Measurements from ENCODE around the gene DGKD.
"Not testable (repeated sequence)": the region's sequence is repeated elsewhere in the genome, so short reads cannot be mapped to it uniquely, and the experiment has no call there.

DGKD gene, protein sequence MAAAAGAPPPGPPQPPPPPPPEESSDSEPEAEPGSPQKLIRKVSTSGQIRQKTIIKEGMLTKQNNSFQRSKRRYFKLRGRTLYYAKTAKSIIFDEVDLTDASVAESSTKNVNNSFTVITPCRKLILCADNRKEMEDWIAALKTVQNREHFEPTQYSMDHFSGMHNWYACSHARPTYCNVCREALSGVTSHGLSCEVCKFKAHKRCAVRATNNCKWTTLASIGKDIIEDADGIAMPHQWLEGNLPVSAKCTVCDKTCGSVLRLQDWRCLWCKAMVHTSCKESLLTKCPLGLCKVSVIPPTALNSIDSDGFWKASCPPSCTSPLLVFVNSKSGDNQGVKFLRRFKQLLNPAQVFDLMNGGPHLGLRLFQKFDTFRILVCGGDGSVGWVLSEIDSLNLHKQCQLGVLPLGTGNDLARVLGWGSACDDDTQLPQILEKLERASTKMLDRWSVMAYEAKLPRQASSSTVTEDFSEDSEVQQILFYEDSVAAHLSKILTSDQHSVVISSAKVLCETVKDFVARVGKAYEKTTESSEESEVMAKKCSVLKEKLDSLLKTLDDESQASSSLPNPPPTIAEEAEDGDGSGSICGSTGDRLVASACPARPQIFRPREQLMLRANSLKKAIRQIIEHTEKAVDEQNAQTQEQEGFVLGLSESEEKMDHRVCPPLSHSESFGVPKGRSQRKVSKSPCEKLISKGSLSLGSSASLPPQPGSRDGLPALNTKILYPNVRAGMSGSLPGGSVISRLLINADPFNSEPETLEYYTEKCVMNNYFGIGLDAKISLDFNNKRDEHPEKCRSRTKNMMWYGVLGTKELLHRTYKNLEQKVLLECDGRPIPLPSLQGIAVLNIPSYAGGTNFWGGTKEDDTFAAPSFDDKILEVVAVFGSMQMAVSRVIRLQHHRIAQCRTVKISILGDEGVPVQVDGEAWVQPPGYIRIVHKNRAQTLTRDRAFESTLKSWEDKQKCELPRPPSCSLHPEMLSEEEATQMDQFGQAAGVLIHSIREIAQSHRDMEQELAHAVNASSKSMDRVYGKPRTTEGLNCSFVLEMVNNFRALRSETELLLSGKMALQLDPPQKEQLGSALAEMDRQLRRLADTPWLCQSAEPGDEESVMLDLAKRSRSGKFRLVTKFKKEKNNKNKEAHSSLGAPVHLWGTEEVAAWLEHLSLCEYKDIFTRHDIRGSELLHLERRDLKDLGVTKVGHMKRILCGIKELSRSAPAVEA

DNA sequence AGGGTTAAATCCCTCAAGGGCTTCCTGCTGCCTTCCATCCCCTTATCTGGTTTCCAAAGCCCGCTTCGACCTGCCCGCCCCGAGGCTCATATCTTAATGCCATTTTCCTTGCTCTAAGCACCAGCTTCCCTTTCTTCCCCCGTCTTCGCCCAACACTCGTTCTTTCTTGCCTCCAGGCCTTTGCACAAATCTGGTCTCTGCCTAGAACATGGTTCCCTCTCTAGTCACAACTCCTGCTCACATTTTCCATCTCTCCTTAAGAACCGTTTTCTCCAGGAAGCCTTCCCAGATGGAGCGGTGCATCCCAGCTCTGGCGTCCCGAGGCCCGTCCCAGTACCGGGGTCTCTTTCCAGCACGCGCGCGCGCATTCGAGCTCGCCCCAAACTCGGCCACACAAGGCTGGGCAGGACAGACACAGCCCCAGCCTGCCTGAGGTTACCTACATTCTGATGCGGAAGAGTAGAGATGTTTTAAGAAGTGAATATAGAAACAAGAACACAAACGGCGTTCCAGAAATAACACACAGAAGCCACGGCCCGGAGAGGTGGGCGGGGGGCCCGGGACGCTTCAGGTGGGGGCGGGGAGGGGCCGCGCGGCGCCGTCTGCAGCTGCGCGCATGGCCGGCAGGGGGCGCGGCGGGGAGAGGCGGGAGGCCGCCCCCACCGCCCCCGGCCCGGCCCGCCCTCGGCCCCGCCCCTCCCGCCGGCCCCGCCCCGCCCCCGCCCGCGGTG, at the start of gene DGKD:
Gene DGKD (plus strand): TSS at position 726 of the 731 bp plus-strand sequence. CDS start 25 bp downstream, outside the sequence.
- DNase-seq: peak; percentile 87

DNA sequence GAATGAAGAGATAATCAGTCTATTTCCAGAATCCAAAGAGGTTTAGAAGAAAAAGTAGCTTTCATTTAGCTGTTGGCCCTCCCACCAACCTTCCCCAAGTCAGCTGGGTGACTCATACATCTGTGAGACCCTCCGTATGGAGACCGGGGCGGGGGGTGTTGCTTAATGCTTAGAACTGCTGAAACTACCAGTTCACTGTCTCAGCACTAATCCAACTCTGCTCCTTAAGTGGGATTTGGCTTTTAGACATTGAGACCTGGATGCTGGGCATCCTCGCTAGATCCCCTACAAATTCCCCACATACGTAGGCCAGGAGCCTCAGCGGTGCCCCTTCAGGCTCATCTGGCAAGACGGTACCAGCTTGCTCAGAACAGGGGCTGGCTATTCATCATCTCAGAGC, 46.7 kb upstream of the DGKD start, which contains the start of gene SAG:
Gene SAG (plus strand): TSS at position 252 of the 400 bp plus-strand sequence. CDS start 1,374 bp downstream, outside the sequence.
- peak; percentile 85 for DNase-seq

DNA sequence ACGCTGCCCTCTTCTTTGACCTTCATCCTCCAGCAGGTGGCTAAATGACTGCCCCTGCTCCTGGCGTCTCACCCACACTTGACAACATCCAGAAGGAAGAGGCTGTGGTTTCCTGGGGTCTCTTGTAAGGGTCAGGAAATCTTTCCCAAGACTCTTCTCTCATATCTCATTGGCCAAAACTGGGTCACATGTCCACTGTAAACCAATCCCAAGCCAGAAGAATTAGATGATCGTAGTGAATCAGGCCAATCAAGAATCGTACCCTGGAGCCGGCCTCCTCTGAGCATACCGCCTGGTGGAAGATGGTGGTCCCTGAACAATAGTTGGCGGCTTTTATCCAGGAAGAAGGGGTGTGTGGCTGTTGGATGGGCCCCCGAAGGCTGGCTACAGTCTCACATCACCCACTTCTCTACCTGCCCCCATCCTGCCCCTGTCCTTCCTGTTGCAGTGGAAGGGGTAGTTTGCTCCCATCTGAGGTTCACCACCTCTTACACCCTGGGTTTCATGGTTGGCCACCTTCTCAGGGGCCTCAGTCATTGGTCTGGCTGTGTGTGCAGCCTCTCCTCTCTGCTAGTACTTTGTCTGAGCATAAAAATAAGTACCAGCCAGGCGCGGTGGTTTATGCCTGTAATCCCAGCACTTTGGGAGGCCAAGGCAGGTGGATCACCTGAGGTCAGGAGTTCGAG, 42.9 kb upstream of the DGKD start:
- no peak for DNase-seq

DNA sequence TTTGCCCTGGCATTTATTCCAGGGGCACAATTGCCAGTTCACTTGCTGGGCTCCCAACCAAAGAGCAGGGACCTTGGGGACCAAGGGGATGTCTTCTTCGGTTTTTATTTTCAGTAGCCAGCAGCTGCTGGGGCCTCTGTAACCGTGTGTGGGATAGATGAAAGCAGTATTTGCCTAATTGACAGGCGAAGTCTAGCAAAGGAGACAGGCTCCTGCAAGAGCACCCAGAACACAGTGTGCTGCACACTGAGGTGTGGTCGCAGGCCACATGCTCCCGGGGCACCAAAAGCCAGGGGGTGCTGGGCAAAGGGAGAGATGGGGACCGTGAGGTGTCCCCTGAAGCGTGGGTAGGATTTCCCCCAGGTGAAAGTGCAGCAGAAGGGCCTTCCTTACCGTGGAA, 41.4 kb upstream of the DGKD start:
- no peak for DNase-seq

- no peak for DNase-seq
These were observed 39.9 kb upstream of the DGKD start for GRCh38 chr2:233314180-233314925.

- DNase-seq: no peak
These were observed 36.9 kb upstream of the DGKD start for GRCh38 chr2:233317196-233317943.

DNA sequence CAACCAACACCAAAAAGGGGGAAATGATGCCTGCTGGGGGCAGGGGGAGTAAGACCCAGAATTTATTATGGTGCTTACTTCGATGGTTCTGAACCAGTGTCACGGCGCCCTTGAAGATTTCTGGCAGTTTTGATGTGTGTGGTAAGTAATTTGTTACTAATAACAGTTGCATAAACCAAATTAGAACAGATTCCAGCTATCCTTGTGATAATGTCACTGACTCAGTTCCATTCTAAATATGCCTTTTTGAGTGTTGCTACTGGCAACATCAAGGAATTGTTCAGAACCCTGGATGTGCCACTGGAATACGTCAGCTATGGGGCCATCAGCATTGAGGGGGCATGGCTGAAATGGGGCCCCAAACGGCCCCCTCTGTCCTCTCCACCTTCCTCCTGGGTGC, 35.0 kb upstream of the DGKD start:
- DNase-seq: no peak

GRCh38 chr2:233320470-233320869, 33.8 kb upstream of the DGKD start:
- no peak for DNase-seq

GRCh38 chr2:233321166-233321565, 33.1 kb upstream of the DGKD start:
- DNase-seq: no peak

- peak; percentile 17 for DNase-seq
These were observed 30.4 kb upstream of the DGKD start for GRCh38 chr2:233323851-233324250.

DNA sequence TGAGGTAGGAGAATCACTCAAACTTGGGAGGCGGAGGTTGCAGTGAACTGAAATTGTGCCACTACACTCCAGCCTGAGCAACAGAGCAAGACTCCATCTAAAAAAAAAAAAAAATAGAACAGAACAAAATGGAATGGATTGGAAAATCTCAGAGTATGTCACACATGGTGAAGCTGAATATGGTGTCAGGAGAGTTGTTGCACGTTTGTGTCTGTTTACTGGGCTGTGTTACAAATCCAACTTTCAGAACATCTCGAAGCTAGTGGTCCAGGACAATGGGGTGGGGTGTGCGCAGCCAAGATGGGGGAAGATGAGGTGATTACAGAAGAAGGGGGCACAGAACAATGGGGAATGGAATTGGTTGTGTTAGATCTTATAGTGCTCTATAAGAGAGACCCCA, 29.0 kb upstream of the DGKD start:
- DNase-seq: no peak

DNA sequence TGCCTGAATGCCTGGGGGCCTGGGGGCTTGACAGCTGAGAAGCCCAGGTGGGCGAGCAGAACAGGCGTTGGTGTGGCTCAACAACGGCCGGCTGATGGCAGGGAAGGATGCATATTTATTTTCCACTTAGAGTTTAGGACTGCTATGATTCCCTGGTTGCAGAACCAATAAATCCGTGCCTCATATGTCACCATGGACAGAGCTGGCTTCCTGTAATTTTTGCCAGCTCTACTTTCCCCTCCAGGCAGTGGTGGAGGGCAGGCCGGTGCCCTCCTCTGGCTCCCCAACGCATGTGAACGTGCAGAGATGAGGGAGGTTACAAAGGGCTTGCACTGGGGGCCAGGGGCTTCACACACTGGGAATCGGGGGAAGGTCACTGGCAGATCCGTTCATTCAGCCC, 28.5 kb upstream of the DGKD start:
- DNase-seq: no peak

DNA sequence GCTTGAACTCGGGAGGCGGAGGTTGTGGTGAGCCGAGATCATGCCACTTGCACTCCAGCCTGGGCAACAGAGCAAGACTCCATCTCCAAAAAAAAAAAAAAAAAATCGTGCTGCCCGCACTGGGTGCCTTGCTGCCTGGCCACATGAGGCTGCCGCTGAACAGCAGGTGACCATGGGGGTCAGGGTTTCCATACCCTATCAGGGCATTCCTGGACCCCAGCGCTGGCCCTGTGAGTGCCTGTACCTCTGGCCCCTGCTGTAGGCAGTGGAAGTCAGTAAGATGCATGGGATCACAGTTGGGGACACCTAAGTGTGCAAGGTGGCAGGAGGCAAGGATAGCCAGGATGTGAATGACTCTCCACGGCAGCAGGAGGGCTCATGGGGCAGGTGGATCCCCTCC, 27.8 kb upstream of the DGKD start:
- no peak for DNase-seq

DNA sequence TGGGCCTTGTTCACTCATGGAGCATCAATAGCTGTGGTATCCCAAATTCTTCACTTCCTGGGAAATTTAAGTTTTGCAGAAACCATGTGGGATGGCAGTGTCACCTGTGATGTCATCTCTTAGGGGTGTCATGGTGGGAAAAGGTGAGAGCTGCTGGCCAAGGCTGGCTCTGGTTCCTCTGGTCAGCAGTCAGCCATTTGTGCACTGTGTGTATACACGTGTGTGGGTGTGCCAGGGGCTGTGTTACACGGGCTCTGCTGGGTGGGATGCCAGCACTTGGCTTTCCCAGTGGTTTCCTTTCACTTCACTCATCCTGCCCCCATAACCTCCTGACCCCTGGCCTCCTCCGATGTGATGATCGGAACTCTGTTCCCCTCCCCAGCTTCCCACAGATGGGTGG, 25.4 kb upstream of the DGKD start:
- DNase-seq: no peak

GRCh38 chr2:233329489-233330135, 24.7 kb upstream of the DGKD start:
- DNase-seq: no peak

DNA sequence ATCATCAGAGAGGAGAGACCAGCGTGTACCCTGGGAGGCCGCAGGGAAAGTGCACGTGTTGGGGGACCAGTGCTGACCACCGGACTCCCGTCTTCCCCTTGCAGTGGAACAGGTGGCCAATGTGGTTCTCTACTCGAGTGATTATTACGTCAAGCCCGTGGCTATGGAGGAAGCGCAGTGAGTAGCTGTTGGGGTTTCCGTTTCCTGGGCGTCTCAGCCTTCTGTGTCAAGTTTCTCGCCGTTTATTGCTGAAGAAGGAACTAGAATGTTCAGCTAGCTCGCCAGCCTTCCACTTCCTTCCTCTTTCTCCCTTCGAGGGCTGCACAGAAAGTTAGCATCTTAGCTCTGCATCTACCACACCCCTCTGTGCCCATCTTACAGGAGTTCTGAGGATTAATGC, 22.8 kb upstream of the DGKD start:
- no peak for DNase-seq

DNA sequence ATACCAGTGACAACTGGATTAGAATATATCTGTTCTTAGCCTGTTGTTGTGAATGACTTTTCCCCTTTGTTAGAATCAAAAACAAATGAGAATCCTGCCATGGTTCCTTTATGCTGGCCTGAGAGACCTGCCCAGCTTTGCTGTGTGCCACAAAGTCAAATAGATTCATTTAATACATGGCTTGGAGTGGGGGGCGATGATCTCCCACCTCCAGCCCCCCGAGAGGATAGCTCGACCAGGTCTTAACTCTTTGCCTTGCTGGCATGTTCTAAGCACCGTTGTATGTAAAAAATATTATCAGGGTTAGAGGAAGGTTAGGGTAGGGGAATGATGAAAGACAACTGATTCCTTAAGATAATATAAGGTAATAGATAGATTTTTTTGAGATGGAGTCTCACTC, 22.2 kb upstream of the DGKD start:
- no peak for DNase-seq

DNA sequence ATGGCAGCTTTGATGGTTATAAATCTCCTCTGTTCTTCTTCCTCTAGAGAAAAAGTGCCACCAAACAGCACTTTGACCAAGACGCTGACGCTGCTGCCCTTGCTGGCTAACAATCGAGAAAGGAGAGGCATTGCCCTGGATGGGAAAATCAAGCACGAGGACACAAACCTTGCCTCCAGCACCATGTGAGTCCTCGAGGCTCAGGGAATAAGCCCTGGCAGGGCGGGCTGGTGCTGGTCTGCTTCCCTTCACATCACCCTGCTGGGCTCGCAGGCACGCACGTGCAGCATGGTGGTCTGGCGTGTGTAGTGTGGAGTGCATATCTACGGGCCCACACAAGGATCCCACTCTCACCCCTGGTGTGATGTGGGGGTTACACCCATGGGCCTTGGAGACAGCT, 19.4 kb upstream of the DGKD start:
- DNase-seq: no peak

- not testable (repeated sequence) for DNase-seq
These were observed 18.2 kb upstream of the DGKD start for GRCh38 chr2:233336091-233336490.

GRCh38 chr2:233336541-233336940, 17.8 kb upstream of the DGKD start:
- DNase-seq: no peak
